ENCODE measurements around the gene SLC16A13. TPM values are rescaled to one million over a fixed set of nuclear protein-coding genes. Genes with fewer than 3 reads are reported as not detected.
A peak's percentile ranks its signal among the peaks of the same experiment; 100 is the strongest.

Gene SLC16A13
- total and polyA plus RNA-seq, 2 donors (not counting 3 experiments of a cell fraction or from before 2014, with no cell fraction given), result 16.8 to 24.7 TPM

DNA sequence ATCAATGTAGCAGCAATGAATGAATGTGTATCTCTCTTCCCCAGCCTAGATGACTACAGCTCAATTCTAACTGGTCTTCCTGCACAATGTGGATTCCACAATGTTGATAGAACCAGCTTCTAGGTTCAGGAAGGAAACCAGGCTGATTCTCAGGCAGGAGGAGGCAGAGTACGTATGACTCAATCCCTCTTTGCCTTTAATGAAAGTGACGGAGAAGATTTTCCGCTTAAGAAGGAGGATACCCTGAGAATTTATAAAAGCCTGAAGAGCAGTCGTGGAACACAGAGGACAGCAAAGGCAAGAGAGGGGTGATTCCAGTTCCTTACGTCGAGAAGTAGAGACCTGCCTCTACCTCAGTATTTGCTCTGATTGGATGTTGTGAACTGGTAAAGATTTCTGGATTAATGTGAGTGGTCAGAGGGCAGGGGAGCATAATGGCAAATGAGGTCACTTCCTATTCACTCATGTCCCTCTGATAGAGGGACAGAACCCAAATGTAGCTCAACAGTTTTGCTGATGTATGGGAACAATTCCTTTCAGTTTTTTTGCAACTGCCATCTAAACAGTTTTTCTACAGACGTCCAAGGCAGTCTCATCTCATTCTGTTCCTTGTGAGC lies 23.1 kb downstream of the SLC16A13 start:
- no peaks in the 10 kb centered on the region for H3K36me3 ChIP-seq (ENCODE audit: control insufficient read depth in 2 of 2, extremely low read depth in 1 of 2, insufficient read depth in 2 of 2, low read length in 2 of 2)
- POLR2A ChIA-PET, result interaction anchor here (0.6 to 1.0 kb wide), 3 partner anchors 73 to 550 kb away, joined by 4 to 9 read pairs (median 4); no protein-coding TSS in a partner anchor
- intact Hi-C loops (cut with micrococcal nuclease), result no loop called here

More for the DNA sequence above, 23.1 kb downstream of the SLC16A13 start:
- Histone ChIP-seq H4K20me1 (replicated peaks; ENCODE audit: control insufficient read depth, extremely low read depth, insufficient read depth, low read length) (no peaks in the 10 kb centered on the region), H2AFZ (ENCODE audit: low read depth, low read length) (no peak overlapping the region), H3K79me2 (ENCODE audit: control insufficient read depth, insufficient read depth, low read length) (no peaks in the 10 kb centered on the region), H3K4me2 (ENCODE audit: insufficient read depth, low read length) (peak overlapping the region; percentile 57), H3K9ac (replicated peaks; ENCODE audit: extremely low read depth, insufficient read depth, low read length) (peak overlapping the region; percentile 62), H3K27me3 (ENCODE audit: control insufficient read depth in 2 of 2, insufficient read depth in 2 of 2, low read length in 2 of 2) (no peaks in the 10 kb centered on the region), H3K9me3 (replicated peaks; ENCODE audit: control insufficient read depth, insufficient read depth, low read length) (no peaks in the 10 kb centered on the region), H3K27ac (ENCODE audit: insufficient read depth, low read depth, low read length) (peak overlapping the region; percentile 86), H3K4me3 (replicated peaks in 1 of 3; ENCODE audit: insufficient read depth in 1 of 3, low read depth in 1 of 3, low read length in 3 of 3) (peak overlapping the region in 1 of 3 experiments; percentile 6), H3K9me1 (replicated peaks; ENCODE audit: control insufficient read depth, extremely low read depth, insufficient read depth, low read length) (no peaks in the 10 kb centered on the region), H3K4me1 (ENCODE audit: control insufficient read depth, extremely low read depth, insufficient read depth, low read length) (peaks cover 35% of the 10 kb centered on the region)
- FAIRE-seq, result peak; percentile 98
- TF ChIP-seq POLR2A (IDR thresholded peaks at IDR 0.05; ENCODE audit: low read depth, low read length) (peak; percentile 49), EZH2 (IDR thresholded peaks at IDR 0.05; ENCODE audit: borderline replicate concordance, low read depth, low read length, severe bottlenecking) (no peak), POLR2AphosphoS5 (IDR thresholded peaks at IDR 0.05; ENCODE audit: insufficient read depth, low read depth, low read length) (peak; percentile 62), JUN (IDR thresholded peaks at IDR 0.05; ENCODE audit: borderline replicate concordance, insufficient read depth, insufficient read length, low read depth) (peak; percentile 42), GATA2 (IDR thresholded peaks at IDR 0.05; ENCODE audit: insufficient read depth, insufficient read length, low read depth, low read length) (peak; percentile 65), MYC (IDR thresholded peaks at IDR 0.05; ENCODE audit: low read depth, low read length) (no peak), FOS (IDR thresholded peaks at IDR 0.05; ENCODE audit: borderline replicate concordance, insufficient read depth, low read length) (peak; percentile 80)
- TF ChIP-seq, protein P1, sequence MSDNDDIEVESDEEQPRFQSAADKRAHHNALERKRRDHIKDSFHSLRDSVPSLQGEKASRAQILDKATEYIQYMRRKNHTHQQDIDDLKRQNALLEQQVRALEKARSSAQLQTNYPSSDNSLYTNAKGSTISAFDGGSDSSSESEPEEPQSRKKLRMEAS (IDR thresholded peaks at IDR 0.05; ENCODE audit: insufficient read depth, insufficient read length), result no peak
- TF ChIP-seq, protein P2, sequence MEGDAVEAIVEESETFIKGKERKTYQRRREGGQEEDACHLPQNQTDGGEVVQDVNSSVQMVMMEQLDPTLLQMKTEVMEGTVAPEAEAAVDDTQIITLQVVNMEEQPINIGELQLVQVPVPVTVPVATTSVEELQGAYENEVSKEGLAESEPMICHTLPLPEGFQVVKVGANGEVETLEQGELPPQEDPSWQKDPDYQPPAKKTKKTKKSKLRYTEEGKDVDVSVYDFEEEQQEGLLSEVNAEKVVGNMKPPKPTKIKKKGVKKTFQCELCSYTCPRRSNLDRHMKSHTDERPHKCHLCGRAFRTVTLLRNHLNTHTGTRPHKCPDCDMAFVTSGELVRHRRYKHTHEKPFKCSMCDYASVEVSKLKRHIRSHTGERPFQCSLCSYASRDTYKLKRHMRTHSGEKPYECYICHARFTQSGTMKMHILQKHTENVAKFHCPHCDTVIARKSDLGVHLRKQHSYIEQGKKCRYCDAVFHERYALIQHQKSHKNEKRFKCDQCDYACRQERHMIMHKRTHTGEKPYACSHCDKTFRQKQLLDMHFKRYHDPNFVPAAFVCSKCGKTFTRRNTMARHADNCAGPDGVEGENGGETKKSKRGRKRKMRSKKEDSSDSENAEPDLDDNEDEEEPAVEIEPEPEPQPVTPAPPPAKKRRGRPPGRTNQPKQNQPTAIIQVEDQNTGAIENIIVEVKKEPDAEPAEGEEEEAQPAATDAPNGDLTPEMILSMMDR (IDR thresholded peaks at IDR 0.05; ENCODE audit: extremely low read depth in 1 of 2, insufficient read depth in 1 of 2, low read depth in 1 of 2, low read length in 2 of 2), result no peak
- dilution Hi-C loops (cut with MboI; ENCODE audit: extremely low pct_ligation_motif_present, low sequenced_read_pairs), result no loop called here
- CTCF ChIA-PET, result interaction anchor here (0.6 to 3.5 kb wide), 6 partner anchors 10 to 78 kb away, joined by 3 to 23 read pairs (median 10); no protein-coding TSS in a partner anchor
- DNase-seq (ENCODE audit: low read depth, low spot score), result peak; percentile 96
- BruUV-seq (replicated peaks), result TSS peak; percentile 92
